Head of caudate nucleus (tissue), 42 donors: ENCODE results near the gene LYRM7.
"Not testable (repeated sequence)": the region's sequence is repeated elsewhere in the genome, so short reads cannot be mapped to it uniquely, and the experiment has no call there.

ENCODE experiments used
- DNase-seq, 42 donors: peaks; one replicate each; pipeline versions ENCODE4 v3.0.0 to v3.0.0-alpha.2; 2020 to 2021; ENCODE audit warnings: mixed read lengths in 7 of 42
- intact Hi-C: fragments of 100-400 bp; cut with DNase I; formaldehyde crosslinking; loops from one replicate; pipeline ENCODE4 v1.15.0; 2022

Gene LYRM7

DNA sequence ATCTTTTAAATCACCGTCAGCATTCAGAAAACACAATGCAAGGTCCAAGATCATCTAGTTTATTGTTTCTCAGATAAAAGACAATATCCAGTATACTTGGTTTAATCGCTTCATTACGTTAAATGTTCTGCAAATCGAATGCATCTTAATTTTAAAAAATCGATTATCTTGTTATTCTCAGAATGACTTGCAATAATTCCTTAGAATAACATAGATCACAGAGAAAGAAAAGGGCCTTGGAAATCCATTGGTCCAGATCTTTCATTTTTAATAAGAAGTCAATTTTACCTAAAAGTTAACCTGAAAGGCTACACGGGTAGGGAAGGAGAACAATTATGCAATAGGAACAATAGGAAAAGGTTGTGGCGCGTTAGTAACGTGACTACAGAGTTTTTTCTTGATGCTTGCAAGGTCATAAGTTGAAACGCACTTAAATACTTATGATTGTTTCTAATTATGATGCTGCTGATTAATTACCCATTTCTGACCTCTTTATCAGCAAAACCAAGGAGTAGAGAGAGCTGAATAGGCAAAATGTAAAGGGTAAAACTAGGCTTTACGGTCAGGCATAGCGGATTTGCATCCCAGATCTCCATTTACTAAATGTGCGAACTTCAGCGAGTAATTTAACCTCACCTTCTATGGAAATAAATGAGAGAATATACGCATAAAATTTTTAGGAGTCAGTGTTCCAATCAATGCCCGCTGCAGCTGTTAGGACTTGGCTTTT, 769 bp upstream of the LYRM7 start:
- DNase-seq = no peak
- intact Hi-C loops = loop anchor here (2.0 kb wide), 1 partner anchor 93 kb away; no protein-coding TSS in a partner anchor

DNA sequence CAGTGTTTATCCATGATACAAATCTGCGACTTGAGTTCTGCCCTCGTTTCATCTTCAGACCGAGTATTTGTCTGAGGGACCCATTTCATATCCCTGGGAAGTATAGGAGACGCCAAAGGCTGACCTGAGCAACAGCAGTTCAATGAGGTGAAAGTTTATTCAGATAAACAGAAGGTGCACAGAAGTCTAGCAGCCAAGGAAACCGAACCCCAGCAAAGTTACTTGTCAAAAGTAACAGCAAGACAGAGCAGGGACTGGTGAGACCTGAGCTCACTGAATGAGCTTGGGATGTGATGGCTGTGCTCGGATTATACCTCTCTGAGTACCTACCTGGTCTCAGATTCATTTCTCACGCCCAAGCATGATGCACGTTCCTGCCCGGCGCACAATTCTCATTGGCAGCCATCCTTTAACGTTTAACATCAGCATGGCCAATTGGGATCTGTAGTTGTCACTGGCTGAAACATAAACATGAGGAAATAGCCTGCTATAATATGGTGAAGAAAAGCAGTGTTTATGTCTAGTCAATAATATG, 599 bp downstream of the LYRM7 start:
- intact Hi-C loops = loop anchor here (2.0 kb wide), 1 partner anchor 91 kb away; no protein-coding TSS in a partner anchor
- peak in 4 of 42 donors; percentile 9 to 50 (median 20) for DNase-seq

DNA sequence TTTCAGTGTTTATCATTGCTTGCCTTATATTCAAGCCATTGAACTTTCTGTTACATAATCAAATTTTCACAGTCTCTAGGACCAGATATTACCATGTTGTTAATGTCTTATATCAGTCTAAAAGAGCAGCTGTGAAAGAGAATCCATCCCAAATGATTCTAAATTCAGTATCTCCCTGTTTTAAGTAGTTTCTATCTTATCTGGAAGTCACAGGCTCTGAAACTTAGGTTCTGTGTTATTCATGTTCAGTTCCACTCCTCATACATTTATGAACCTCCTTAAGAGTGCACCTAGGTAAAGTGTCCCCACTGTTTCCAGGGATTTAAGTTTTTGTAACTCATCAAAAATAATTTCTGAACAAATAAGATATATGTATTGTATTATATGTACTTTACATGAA, 9.7 kb downstream of the LYRM7 start:
- intact Hi-C loops = no loop called here
- DNase-seq = no peak

DNA sequence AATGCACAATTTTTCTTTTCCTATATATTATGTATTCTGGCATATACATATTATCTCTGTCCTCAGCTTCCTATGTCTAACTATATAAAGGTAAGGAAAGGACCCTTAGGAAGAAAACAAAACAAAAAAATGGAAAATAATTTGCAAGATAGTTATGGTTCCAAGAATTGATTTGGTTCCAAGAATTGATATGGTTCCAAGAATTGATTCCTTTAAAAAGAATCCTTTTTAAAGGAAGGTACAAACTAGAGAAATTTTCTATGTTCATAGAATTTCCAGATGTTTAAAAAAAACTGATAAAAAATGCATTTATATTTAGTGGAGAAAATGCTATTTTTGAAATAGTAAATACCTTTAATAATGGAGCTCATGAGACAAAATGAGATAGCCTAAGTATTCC, 12.1 kb downstream of the LYRM7 start:
- DNase-seq = no peak
- intact Hi-C loops = no loop called here

DNA sequence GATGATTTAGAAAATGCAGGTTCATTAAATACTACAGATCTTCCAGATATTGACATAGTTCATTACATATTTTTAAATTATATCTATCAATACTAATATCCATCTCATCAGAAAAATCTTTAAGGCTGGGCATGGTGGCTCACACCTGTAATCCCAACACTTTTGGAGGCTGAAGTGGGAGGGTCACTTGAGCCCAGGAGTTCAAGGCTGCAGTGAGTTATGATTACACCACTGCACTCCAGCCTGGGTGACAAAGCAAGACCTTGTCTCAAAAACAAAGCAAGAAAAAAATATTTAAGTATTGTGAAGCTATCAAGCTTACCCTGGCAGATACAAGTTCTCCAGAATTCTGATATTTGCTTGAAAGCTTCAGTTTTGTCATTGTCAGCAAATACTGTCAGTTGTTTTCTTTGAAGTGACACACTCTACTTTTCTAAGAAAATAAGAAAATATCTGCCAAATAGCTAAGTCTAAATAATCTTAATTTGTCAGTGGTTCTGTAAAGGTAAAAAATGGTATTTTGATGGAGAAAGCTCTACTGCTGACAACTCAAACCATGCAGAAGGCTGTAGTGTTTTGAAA, 14.9 kb downstream of the LYRM7 start:
- DNase-seq = no peak
- intact Hi-C loops = no loop called here

DNA sequence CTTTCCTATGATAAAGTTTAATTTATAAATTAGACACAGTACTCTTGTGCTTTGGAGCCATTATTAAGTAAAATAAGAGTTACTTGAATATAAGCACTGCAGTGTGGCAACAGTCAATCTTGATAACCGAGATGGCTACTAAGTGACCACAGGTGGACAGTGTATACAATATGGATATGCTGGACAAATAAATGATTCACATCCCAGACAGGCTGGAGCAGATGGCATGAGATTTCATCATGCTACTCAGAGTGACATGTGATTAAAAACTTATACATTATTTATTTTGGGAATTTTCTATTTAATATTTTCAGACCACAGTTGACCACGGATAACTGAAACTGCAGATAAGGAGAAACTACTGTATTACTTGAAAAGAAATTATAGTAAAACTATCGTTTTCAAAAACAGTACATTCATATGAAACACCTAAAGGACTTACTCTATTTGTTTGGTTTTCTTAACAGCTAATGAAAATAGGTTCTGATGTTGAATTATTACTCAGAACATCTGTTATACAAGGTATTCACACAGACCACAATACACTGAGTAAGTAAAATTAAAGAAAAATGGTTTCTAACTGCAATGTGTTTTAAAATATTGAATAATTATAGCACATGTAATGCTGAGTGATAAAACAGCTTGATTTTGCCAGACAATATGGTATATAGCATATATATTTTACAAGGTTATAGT, 16.0 kb downstream of the LYRM7 start:
- intact Hi-C loops = no loop called here
- no peak for DNase-seq

DNA sequence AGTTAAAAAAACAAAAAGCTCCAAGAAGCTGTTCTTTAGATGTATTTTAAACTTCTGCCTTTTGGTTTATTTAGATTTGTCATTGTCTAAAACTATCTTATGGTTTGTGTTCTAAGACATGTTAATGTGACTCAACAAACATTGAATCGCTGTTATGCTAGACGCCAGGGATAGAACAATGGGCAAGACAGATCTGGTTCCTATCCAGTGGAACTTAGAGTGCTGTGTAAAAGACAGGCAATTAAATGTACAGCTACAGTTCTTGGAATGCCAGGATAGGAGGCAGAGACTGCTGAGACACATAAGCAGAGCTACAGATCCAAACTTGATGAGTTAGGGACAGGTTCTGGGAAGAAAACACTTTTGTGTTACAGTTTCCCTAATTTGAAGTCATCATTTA, 22.4 kb downstream of the LYRM7 start:
- intact Hi-C loops = no loop called here
- no peak for DNase-seq

DNA sequence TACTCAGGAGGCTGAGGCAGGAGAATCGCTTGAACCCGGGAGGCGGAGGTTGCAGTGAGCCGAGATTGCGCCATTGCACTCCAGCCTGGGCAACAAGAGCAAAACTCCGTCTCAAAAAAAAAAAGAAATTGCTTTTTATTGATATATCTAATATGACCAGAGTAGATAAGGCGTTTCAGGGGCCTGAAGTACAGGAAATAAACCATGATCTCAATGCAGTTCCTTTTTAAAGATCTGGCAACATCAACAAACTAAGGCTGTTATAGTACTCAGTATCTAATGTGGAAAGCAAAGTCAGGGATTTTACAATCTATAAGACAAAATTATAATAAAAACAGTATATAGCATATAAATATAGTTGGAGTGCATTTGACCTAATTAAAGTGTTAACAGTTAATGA, 23.2 kb downstream of the LYRM7 start:
- intact Hi-C loops = not testable (repeated sequence)

DNA sequence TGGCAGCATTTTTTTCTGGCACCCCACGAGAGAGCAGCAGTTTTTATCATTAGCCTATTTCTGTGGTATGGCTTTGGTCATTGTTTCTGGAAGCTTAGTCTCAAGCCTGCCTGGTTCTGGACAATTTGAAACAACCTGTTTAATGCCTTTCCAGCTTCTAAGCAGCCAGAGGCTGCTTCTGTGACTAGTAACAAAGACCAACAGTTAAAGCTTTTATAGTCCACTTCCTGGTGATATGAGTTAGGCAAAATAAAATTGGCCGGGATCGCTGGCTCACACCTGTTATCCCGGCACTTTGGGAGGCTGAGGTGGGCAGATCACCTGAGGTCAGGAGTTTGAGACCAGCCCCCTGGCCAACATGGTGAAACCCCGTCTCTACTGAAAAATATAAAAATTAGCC, 24.0 kb downstream of the LYRM7 start:
- intact Hi-C loops = no loop called here
- no peak for DNase-seq

More for the DNA sequence above, 23.2 kb downstream of the LYRM7 start:
- DNase-seq = not testable (repeated sequence)

DNA sequence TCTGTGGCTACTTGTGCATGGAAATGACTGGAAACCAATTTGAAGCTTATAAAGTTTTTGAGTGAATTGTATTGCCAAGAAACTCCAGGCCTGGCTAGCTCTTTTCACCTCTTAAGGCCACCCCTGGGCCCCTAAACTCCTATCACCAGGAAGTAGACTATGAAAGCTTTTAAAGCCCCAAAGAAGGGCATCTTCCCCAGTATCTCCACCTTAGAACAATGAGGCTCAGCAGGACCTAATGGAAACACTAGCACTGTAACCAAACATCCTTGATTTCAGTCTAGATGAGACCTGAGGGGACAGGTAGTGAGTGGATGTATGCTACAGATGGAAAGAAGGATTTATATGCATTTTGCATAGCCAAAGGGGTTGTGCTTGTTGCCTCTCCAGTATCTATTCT, 25.0 kb downstream of the LYRM7 start:
- no peak for DNase-seq
- intact Hi-C loops = no loop called here

DNA sequence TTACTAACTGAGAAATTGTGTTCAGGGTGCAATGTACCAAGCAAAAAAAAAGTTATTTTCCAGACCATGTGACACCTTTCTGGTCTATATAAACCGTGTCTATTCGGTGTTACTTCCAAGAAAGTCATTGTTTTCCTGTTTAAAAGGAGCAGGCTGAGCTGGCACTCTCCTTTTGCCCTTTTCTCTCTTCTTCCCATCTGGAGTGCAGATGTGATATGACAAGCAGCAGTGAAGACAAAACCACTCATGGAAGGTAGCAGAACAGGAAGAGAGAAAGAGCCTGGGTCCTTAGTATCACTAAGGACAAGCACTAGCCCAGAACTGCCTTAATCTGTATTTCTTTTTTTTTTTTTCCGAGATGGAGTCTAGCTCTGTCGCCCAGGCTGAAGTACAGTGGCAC, 25.6 kb downstream of the LYRM7 start:
- intact Hi-C loops = no loop called here
- no peak for DNase-seq

DNA sequence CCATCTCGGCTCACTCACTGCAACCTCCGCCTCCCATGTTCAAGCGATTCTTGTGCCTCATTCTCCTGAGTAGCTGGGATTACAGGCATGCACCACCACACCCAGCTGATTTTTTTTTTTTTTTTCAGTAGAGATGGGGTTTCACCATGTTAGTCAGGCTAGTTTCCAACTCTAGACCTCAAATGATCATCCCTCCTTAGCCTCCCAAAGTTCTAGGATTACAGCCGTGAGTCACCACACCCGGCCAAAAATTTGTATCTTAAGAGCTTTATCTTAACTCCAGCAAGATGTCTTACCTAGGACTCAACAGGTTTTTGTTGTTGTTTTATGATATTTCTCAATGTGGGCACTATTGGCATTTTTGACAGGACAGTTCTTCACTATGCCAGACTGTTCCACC, 27.9 kb downstream of the LYRM7 start:
- intact Hi-C loops = no loop called here

DNA sequence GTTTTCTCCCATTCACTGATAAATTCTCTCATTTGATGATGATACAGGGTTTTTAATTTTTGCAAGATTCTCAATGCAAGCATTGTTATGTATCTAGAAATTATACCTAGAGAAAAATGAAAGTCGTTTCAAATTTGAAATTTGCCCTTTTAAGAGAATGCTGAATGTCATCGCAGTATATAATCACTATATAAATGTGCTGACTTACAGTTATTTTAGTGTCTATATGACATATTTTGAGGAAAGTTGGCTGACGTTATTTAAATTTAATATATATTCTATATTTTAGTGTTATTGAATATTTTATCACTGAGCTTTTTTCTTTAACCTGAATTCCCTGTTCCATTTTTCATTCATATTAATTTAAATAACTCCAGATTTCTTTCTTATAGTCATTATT, 29.8 kb downstream of the LYRM7 start:
- intact Hi-C loops = no loop called here

More for the DNA sequence above, 27.9 kb downstream of the LYRM7 start:
- no peak for DNase-seq

DNA sequence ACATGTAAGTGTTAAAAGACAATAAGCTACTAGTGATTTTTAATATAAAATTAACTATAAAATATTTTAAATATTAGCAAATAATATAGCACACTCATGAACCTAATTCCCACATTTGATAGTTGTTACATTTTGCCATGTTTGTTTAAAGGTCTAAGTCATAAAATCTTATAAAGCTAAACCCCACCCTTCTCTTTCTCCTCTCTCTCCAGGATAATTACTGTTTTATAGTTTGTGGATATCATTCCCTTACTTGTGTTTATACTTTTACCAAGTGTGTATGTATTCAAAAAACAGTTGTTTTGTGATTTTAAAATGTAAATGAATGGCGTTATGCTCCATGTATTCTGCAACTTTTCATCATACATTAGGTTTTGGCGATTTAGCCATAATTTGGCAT, 34.2 kb downstream of the LYRM7 start:
- intact Hi-C loops = no loop called here
- DNase-seq = no peak

More for the DNA sequence above, 29.8 kb downstream of the LYRM7 start:
- DNase-seq = no peak

DNA sequence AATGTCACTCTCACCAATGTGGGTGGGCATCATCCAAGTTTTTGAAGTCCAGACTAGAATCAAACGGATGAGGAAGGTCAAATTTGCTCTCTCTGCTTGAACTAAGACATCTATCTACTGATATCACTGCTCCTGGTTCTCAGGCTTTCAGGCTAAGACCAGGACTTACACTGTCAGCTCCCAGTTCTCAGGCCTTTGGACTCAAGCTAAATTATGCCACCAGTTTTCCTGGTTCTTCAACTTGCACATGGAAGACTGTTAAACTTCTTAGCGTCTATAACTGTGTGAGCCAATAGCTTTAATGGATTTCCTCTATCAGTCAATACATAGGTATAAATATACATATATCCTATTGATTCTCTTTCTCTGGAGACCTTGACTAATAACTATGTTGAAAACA, 35.3 kb downstream of the LYRM7 start:
- intact Hi-C loops = no loop called here
- no peak for DNase-seq

DNA sequence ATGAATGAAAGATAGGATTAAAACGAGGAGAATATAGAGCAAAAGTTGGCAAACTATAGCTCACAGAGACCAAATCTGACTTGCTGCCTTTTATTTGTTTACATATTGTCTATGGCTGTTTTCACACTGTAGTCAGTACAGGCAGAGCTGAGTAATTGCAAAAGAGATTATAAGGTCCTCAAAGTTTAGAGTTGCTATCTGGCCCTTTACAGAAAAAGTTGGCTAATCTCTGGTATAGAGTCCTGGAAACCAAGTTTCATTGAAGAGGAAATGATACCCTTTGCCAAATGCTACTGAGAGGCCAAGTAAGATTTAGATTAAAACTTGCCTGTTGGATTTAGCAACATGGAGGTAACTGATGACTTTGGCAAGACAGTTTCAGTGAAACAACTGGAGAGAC, 36.0 kb downstream of the LYRM7 start:
- intact Hi-C loops = no loop called here
- no peak for DNase-seq

DNA sequence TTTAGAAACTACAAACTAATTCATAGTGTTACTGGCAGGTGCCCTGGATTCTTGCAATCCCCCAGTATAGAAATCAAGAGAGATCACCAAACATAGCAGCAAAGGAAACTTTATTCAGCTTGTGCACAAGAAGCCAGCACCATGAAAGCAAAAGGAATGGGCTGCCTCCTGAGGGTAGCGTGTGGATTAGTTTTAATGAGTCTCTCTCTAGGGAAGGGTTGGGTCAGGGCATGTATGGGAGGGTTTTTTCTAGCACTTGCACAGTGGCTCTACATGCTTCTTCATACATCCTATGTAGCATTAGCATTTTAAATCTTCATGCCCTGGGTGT, 38.4 kb downstream of the LYRM7 start:
- intact Hi-C loops = no loop called here
- no peak for DNase-seq

DNA sequence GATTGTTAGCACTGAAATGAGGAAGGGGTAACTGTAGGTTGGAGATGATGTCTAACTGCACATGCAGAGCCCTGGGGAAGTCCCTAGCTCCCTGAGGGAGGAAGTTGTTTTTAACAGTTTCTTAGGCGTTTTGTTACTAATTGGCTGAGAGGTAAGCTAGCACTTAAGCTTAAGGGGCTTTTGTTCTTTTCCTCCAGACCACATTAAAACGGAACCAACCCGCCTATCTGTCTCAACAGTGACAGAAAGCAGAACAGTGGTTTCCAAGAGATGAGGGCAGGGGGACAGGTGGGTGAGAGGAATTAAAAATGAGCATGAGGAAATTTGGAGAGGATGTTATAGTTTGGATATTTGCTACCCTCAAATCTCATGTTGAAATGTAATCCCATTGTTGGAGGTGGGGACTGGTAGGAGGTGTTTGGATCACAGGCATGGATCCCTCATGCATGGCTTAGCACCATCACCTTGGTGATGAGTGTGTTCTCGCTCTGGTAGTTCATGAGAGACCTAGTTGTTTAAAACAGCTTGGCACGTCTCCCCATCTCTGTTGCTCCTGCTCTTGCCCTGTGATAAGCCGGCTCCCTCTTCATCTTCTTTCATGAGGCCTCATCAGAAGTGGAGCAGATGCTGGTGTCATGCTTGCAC, 38.9 kb downstream of the LYRM7 start:
- no peak for DNase-seq
- intact Hi-C loops = no loop called here

DNA sequence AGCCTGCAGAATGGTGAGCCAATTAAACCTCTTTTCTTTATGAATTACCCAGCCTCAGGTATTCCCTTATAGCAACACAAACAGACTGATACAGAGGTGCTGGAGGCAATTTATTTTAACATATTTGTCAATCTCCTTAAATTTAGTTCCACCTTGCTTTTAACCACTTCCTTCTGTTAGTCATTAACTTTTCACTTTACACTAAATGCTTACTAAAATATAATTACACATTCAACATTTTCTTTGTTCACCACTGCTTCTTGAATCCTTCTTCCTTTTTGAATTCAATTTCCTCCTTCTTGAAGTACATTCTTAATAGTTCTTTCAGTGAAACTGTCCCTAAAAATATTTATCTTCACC, 39.4 kb downstream of the LYRM7 start:
- no peak for DNase-seq

DNA sequence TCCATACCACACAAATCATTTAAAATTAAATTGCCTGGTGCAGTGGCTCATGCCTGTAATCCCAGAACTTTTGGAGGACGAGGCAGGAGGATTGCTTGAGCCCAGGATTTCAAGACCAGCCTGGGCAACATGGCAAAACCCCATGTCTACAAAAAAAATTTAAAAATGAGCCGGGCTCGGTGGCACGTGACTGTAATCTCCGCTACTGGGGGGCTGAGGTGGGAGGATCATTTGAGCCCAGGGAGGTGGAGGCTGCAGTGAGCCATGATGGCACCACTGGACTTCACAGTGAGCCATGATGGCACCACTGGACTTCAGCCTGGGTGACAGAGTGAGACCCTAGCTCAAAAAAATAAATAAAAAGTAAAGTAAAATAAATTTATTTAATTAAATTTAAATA, 40.9 kb downstream of the LYRM7 start:
- DNase-seq = no peak
- intact Hi-C loops = no loop called here

More for the DNA sequence above, 39.4 kb downstream of the LYRM7 start:
- intact Hi-C loops = no loop called here
